K562 (cell line): ENCODE data around the gene PEX3. TPM values are rescaled to one million over a fixed set of nuclear protein-coding genes. Genes with fewer than 3 reads are reported as not detected.

Source experiments
- ARID1B ChIP-seq: fragments of 450-650 bp; IDR thresholded peaks from 2 replicates; pipeline ENCODE4 v1.6.1; 2016; ENCODE audit warnings: antibody characterized with exemption, mild to moderate bottlenecking, inconsistent platforms
- BRF1 ChIP-seq: IDR thresholded peaks from 3 replicates; pipeline ENCODE4 v1.6.1; 2011; ENCODE audit warnings: borderline replicate concordance, mild to moderate bottlenecking; ENCODE audit not compliant: insufficient read length; ENCODE audit errors: extremely low read depth
- CC2D1A ChIP-seq: fragments of 450-650 bp; IDR thresholded peaks from 2 replicates; pipeline ENCODE4 v1.6.1; 2017; ENCODE audit warnings: mild to moderate bottlenecking
- DPF2 ChIP-seq: fragments of 450-650 bp; IDR thresholded peaks from 2 replicates; pipeline ENCODE4 v1.6.1; 2016
- E2F3 ChIP-seq: fragments of 250-450 bp; sonication (Bioruptor Pico); IDR thresholded peaks from 2 replicates; pipeline ENCODE4 v1.4.0; 2020; ENCODE audit warnings: mild to moderate bottlenecking
- EWSR1 ChIP-seq: fragments of 450-650 bp; IDR thresholded peaks from 2 replicates; pipeline ENCODE4 v1.6.1; 2018; ENCODE audit warnings: borderline replicate concordance, mild to moderate bottlenecking, low read depth, moderate library complexity; ENCODE audit not compliant: partially characterized antibody
- FOXA1 ChIP-seq: fragments of 450-650 bp; IDR thresholded peaks from 2 replicates; pipeline ENCODE4 v1.6.1; 2016; ENCODE audit warnings: mild to moderate bottlenecking, borderline replicate concordance
- GABPB1 ChIP-seq: sonication (generic); formaldehyde crosslinking; IDR thresholded peaks from 2 replicates; pipeline ENCODE4 v1.8.0; 2022; ENCODE audit warnings: mild to moderate bottlenecking, missing genetic modification reagents
- HLTF ChIP-seq: fragments of 450-650 bp; IDR thresholded peaks from 2 replicates; pipeline ENCODE4 v1.6.1; 2016
- LARP7 ChIP-seq: fragments of 450-650 bp; IDR thresholded peaks from 2 replicates; pipeline ENCODE4 v1.6.1; 2016
- LEF1 ChIP-seq: fragments of 450-650 bp; IDR thresholded peaks from 2 replicates; pipeline ENCODE4 v1.6.1; 2016; ENCODE audit warnings: mild to moderate bottlenecking
- MCM7 ChIP-seq, 2 experiments: fragments of 450-650 bp; IDR thresholded peaks; 2 replicates each; pipeline ENCODE4 v1.6.1; 2016 to 2018
- MTA1 ChIP-seq: fragments of 450-650 bp; IDR thresholded peaks from 2 replicates; pipeline ENCODE4 v1.6.1; 2017; ENCODE audit warnings: borderline replicate concordance
- SMARCA4 ChIP-seq: fragments of 450-650 bp; IDR thresholded peaks from 2 replicates; pipeline ENCODE4 v1.6.1; 2016
- SPI1 ChIP-seq: IDR thresholded peaks from 2 replicates; pipeline ENCODE4 v1.6.1; 2011; ENCODE audit warnings: low read depth, low read length, control low read depth, borderline replicate concordance
- ZKSCAN1 ChIP-seq: fragments of 150-350 bp; IDR thresholded peaks from 2 replicates; pipeline ENCODE4 v1.6.1; 2016; ENCODE audit warnings: low read depth, low read length
- ZKSCAN8 ChIP-seq: fragments of 200-800 bp; sonication (Bioruptor generic); IDR thresholded peaks from 2 replicates; pipeline ENCODE4 v1.6.1; 2016; ENCODE audit warnings: missing genetic modification characterization, missing compliant biosample characterization
- ZNF143 ChIP-seq: sonication (generic); formaldehyde crosslinking; IDR thresholded peaks from 2 replicates; pipeline ENCODE4 v1.9.0; 2022; ENCODE audit warnings: mild to moderate bottlenecking, missing genetic modification reagents
- ZNF507 ChIP-seq: conservative IDR thresholded peaks from 2 replicates; pipeline ENCODE4 v1.6.1; 2017; ENCODE audit warnings: missing genetic modification characterization, missing compliant biosample characterization
- ZNF76 ChIP-seq: fragments of 250-450 bp; sonication (Bioruptor Pico); IDR thresholded peaks from 2 replicates; pipeline ENCODE4 v1.4.0; 2020; ENCODE audit warnings: mild to moderate bottlenecking, moderate library complexity, borderline replicate concordance
- ZZZ3 ChIP-seq: fragments of 450-650 bp; IDR thresholded peaks from 2 replicates; pipeline ENCODE4 v1.6.1; 2016; ENCODE audit warnings: antibody characterized with exemption, mild to moderate bottlenecking, moderate library complexity
- polyA plus RNA-seq, 8 experiments: library from polyadenylated mRNA; depleted of rRNA in 4 of 8; stranded (reverse) in 5 of 8; unstranded in 3 of 8; fragments of >200 nt; fragmentation: Nextera tagmentation in 2 of 8; fragmentation: Illumina TruSeq in 1 of 8; extraction: Ambion mirVana in 2 of 8; extraction: Trizol in 1 of 8; gene quantifications; 2 replicates each; pipeline versions ENCODE4 v1.2.1 to v1.2.3, GENCODE V29; 2011 to 2014; ENCODE audit warnings: inconsistent platforms in 1 of 8, missing spikeins in 1 of 8
- total RNA-seq, 7 experiments: library from RNA; depleted of rRNA in 6 of 7; stranded (reverse); fragments of >200 nt in 6 of 7; fragmentation: Illumina TruSeq in 2 of 7; extraction: Trizol in 2 of 7; gene quantifications; 2 replicates each; pipeline versions ENCODE4 v1.2.1 to v1.2.3, GENCODE V29; 2011 to 2021; ENCODE audit warnings: low replicate concordance in 1 of 7
- TF ChIP-seq, protein P1 (sequence below): fragments of 450-650 bp; IDR thresholded peaks from 2 replicates; pipeline ENCODE4 v1.7.1; 2018; ENCODE audit warnings: mild to moderate bottlenecking, low read depth; ENCODE audit not compliant: partially characterized antibody
- TF ChIP-seq, protein P2 (sequence below): sonication (generic); formaldehyde crosslinking; IDR thresholded peaks from 2 replicates; pipeline ENCODE4 v1.8.0; 2022; ENCODE audit warnings: mild to moderate bottlenecking, missing genetic modification reagents
- TF ChIP-seq, protein P3 (sequence below): fragments of 450-650 bp; IDR thresholded peaks from 2 replicates; pipeline ENCODE4 v1.6.1; 2016; ENCODE audit warnings: low read depth, mild to moderate bottlenecking, moderate library complexity
- TF ChIP-seq, protein P4 (sequence below): sonication (generic); formaldehyde crosslinking; IDR thresholded peaks from 2 replicates; pipeline ENCODE4 v1.8.1; 2022; ENCODE audit warnings: missing genetic modification reagents

The PEX3 gene
- total and polyA plus RNA-seq, 9 of the 15 experiments (the other 6 are each of a cell fraction or from before 2014, with no cell fraction given), result 17.3 to 69.6 (median 32.7) TPM

DNA sequence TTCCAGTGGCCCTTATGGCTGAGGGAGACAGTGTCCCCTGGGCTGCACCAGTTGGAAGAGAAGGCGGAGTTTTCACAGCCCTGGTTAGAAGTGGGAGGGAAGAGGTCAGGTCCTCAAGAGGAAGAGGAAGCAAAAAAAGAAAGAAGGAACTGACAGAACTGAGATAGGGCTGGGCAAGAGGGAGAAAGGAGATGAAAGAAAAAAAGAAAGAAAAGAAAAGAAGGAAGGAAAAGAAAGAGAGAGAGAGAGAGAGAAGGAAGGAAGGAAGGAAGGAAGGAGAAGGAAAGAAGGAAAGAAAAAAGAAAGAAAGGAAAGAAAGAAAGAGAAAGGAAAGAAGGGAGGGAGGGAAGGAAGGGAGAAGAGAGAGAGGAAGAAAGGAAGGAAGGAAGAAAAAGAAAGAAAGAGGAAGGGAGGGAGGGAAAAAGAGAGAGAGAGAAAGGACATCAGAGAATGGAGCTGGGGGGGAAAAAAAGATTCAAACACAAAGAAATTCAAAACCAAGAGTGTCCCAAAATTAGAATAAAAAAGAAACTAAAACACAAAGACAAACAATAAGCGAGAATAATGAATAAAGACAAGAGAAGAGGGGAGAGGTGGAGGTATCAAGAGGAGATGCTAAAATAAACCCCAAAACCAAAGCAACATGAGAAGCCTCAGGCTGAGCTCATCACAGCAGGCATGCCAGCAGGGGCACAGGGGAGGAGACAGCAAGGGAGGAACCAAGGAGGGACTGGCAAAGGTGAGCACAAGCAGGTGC, 66.3 kb downstream of the PEX3 start (continued):
- TF ChIP-seq, protein P1, sequence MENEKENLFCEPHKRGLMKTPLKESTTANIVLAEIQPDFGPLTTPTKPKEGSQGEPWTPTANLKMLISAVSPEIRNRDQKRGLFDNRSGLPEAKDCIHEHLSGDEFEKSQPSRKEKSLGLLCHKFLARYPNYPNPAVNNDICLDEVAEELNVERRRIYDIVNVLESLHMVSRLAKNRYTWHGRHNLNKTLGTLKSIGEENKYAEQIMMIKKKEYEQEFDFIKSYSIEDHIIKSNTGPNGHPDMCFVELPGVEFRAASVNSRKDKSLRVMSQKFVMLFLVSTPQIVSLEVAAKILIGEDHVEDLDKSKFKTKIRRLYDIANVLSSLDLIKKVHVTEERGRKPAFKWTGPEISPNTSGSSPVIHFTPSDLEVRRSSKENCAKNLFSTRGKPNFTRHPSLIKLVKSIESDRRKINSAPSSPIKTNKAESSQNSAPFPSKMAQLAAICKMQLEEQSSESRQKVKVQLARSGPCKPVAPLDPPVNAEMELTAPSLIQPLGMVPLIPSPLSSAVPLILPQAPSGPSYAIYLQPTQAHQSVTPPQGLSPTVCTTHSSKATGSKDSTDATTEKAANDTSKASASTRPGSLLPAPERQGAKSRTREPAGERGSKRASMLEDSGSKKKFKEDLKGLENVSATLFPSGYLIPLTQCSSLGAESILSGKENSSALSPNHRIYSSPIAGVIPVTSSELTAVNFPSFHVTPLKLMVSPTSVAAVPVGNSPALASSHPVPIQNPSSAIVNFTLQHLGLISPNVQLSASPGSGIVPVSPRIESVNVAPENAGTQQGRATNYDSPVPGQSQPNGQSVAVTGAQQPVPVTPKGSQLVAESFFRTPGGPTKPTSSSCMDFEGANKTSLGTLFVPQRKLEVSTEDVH, result no peak
- peak; percentile 71 for TF ChIP-seq DPF2
- no peak for TF ChIP-seq ZKSCAN1
- peak; percentile 73; the same call in 1 of the 2 replicates for TF ChIP-seq LARP7
- TF ChIP-seq, protein P2, sequence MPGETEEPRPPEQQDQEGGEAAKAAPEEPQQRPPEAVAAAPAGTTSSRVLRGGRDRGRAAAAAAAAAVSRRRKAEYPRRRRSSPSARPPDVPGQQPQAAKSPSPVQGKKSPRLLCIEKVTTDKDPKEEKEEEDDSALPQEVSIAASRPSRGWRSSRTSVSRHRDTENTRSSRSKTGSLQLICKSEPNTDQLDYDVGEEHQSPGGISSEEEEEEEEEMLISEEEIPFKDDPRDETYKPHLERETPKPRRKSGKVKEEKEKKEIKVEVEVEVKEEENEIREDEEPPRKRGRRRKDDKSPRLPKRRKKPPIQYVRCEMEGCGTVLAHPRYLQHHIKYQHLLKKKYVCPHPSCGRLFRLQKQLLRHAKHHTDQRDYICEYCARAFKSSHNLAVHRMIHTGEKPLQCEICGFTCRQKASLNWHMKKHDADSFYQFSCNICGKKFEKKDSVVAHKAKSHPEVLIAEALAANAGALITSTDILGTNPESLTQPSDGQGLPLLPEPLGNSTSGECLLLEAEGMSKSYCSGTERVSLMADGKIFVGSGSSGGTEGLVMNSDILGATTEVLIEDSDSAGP, result no peak
- peak; percentile 64; the same call in 1 of the 2 replicates for TF ChIP-seq SPI1
- TF ChIP-seq, protein P3, sequence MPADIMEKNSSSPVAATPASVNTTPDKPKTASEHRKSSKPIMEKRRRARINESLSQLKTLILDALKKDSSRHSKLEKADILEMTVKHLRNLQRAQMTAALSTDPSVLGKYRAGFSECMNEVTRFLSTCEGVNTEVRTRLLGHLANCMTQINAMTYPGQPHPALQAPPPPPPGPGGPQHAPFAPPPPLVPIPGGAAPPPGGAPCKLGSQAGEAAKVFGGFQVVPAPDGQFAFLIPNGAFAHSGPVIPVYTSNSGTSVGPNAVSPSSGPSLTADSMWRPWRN, result no peak
- TF ChIP-seq LEF1, result peak; percentile 22; the same call in 1 of the 2 replicates
- TF ChIP-seq ZKSCAN8, result no peak
- TF ChIP-seq CC2D1A, result 0 out of 2 replicates have a peak, but pooled peaks have one; percentile 34
- no peak for TF ChIP-seq ZNF76
- TF ChIP-seq BRF1, result no peak
- no peak for TF ChIP-seq FOXA1
- peak; percentile 56; the same call in 1 of the 2 replicates for TF ChIP-seq HLTF
- peak; percentile 84; the same call in 1 of the 2 replicates for TF ChIP-seq MTA1
- no peak for TF ChIP-seq GABPB1 (CRISPR knock-in tag)
- TF ChIP-seq E2F3 (CRISPR knock-in tag), result no peak
- TF ChIP-seq, protein P4, sequence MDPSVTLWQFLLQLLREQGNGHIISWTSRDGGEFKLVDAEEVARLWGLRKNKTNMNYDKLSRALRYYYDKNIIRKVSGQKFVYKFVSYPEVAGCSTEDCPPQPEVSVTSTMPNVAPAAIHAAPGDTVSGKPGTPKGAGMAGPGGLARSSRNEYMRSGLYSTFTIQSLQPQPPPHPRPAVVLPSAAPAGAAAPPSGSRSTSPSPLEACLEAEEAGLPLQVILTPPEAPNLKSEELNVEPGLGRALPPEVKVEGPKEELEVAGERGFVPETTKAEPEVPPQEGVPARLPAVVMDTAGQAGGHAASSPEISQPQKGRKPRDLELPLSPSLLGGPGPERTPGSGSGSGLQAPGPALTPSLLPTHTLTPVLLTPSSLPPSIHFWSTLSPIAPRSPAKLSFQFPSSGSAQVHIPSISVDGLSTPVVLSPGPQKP (CRISPR knock-in tag), result no peak
- no peak for TF ChIP-seq EWSR1
- TF ChIP-seq ZZZ3, result no peak
- 0 out of 4 replicates have a peak, but pooled peaks of 1 of the 2 experiments have one; percentile 58 for TF ChIP-seq MCM7 (IDR thresholded peaks at IDR 0.05)
- no peak for TF ChIP-seq ZNF143 (CRISPR knock-in tag)
- peak; percentile 49; the same call in 1 of the 2 replicates for TF ChIP-seq SMARCA4
- no peak for TF ChIP-seq ZNF507 (tag)
- TF ChIP-seq ARID1B, result no peak
